ENCODE data around the gene FDX2. TPM values are rescaled to one million over a fixed set of nuclear protein-coding genes. Genes with fewer than 3 reads are reported as not detected.

The FDX2 gene
- total RNA-seq, 2 experiments from 2014 or later: 8.1 to 14.3 TPM

GRCh38 chr19:10309423-10309822 is 6.4 kb downstream of the FDX2 start, which contains the start of gene ZGLP1:
Gene ZGLP1 (minus strand): TSS chr19:10309815.
- no peak for TF ChIP-seq CTCF (IDR thresholded peaks at IDR 0.05)
- no peak for DNase-seq
- H3K27me3 Mint-ChIP-seq: no peaks in the 10 kb centered on the region
- H3K27ac Mint-ChIP-seq: no peak within 1 kb of the TSS
- intact Hi-C loops (cut with micrococcal nuclease): no loop called here
- peaks cover 4% of the 10 kb centered on the region for H3K4me1 Mint-ChIP-seq (ENCODE audit: low read depth)
- H3K9me3 Mint-ChIP-seq: no peaks in the 10 kb centered on the region
- POLR2A ChIA-PET: interaction anchor here (0.7 to 1.3 kb wide), 2 partner anchors 12 to 22 kb away, joined by 4 read pairs; no protein-coding TSS in a partner anchor
- H3K4me3 Mint-ChIP-seq: no peak within 1 kb of the TSS
- no peak for ATAC-seq
- CTCF ChIA-PET: no interaction called here
- peaks cover 4% of the 10 kb centered on the region for H3K36me3 Mint-ChIP-seq (ENCODE audit: low read depth)

GRCh38 chr19:10306327-10306726 is 9.5 kb downstream of the FDX2 start:
- no peak for TF ChIP-seq CTCF (IDR thresholded peaks at IDR 0.05)
- no peaks in the 10 kb centered on the region for H3K9me3 Mint-ChIP-seq
- DNase-seq: no peak
- H3K27ac Mint-ChIP-seq: no peak overlapping the region
- no peaks in the 10 kb centered on the region for H3K27me3 Mint-ChIP-seq
- peaks cover 2% of the 10 kb centered on the region for H3K4me1 Mint-ChIP-seq (ENCODE audit: low read depth)
- POLR2A ChIA-PET: interaction anchor here (1.0 to 1.8 kb wide), 5 partner anchors 9 to 24 kb away, joined by 3 to 5 read pairs (median 3); partner anchors contain the start of genes FDX2 and ICAM4
- intact Hi-C loops (cut with micrococcal nuclease): no loop called here
- ATAC-seq: no peak
- CTCF ChIA-PET: interaction anchor here (1.8 kb wide), 1 partner anchor 84 kb away, joined by 4 read pairs; no protein-coding TSS in a partner anchor
- no peak overlapping the region for H3K4me3 Mint-ChIP-seq
- peaks cover 2% of the 10 kb centered on the region for H3K36me3 Mint-ChIP-seq (ENCODE audit: low read depth)

GRCh38 chr19:10305139-10305806 is 10.5 kb downstream of the FDX2 start:
- Mint-ChIP-seq H3K4me3 (no peak overlapping the region), H3K27ac (no peak overlapping the region), H3K27me3 (no peaks in the 10 kb centered on the region), H3K36me3 (ENCODE audit: low read depth) (peaks cover under 1% of the 10 kb centered on the region), H3K4me1 (ENCODE audit: low read depth) (peaks cover 2% of the 10 kb centered on the region), H3K9me3 (no peaks in the 10 kb centered on the region)
- intact Hi-C loops (cut with micrococcal nuclease): no loop called here
- POLR2A ChIA-PET: interaction anchor here (0.8 to 1.6 kb wide), 6 partner anchors 10 to 76 kb away, joined by 3 to 5 read pairs (median 3); partner anchors contain the start of genes FDX2, ICAM4, ICAM5 and TYK2
- no peak for TF ChIP-seq CTCF (IDR thresholded peaks at IDR 0.05)
- CTCF ChIA-PET: interaction anchor here (0.6 to 1.4 kb wide), 3 partner anchors 10 to 277 kb away, joined by 3 to 4 read pairs (median 3); partner anchors contain the start of gene ICAM1
- no peak for DNase-seq
- no peak for ATAC-seq

- intact Hi-C loops (cut with micrococcal nuclease): no loop called here
- Mint-ChIP-seq H3K36me3 (ENCODE audit: low read depth) (no peaks in the 10 kb centered on the region), H3K4me1 (ENCODE audit: low read depth) (peaks cover 8% of the 10 kb centered on the region), H3K4me3 (no peak overlapping the region), H3K9me3 (no peaks in the 10 kb centered on the region), H3K27ac (no peak overlapping the region), H3K27me3 (peaks cover 12% of the 10 kb centered on the region)
- ChIA-PET POLR2A (interaction anchor here (1.1 to 1.6 kb wide), 3 partner anchors 30 to 48 kb away, joined by 3 to 4 read pairs (median 3); partner anchors contain the start of genes MRPL4 and RAVER1), CTCF (interaction anchor here (1.1 to 2.0 kb wide), 3 partner anchors 20 to 89 kb away, joined by 4 to 7 read pairs (median 4); no protein-coding TSS in a partner anchor)
- no peak for ATAC-seq
- no peak for TF ChIP-seq CTCF (IDR thresholded peaks at IDR 0.05)
- no peak for DNase-seq
These were observed 16.0 kb downstream of the FDX2 start for GRCh38 chr19:10299545-10300458.

Measured in activated CD8-positive, alpha-beta T cell treated with anti-CD3 and anti-CD28 coated beads for 36 hours (primary cell).